NCI-H1417 (cell line): ENCODE measurements around the gene CLIP2.

Experiments used
- DNase-seq, 3 experiments: peaks; one replicate each; lab custom pipeline; 2025; lab: John Stamatoyannopoulos, UW

CLIP2 gene

GRCh38 chr7:74271742-74272141 is 17.5 kb upstream of the CLIP2 start:
- DNase-seq, result no peak

DNA sequence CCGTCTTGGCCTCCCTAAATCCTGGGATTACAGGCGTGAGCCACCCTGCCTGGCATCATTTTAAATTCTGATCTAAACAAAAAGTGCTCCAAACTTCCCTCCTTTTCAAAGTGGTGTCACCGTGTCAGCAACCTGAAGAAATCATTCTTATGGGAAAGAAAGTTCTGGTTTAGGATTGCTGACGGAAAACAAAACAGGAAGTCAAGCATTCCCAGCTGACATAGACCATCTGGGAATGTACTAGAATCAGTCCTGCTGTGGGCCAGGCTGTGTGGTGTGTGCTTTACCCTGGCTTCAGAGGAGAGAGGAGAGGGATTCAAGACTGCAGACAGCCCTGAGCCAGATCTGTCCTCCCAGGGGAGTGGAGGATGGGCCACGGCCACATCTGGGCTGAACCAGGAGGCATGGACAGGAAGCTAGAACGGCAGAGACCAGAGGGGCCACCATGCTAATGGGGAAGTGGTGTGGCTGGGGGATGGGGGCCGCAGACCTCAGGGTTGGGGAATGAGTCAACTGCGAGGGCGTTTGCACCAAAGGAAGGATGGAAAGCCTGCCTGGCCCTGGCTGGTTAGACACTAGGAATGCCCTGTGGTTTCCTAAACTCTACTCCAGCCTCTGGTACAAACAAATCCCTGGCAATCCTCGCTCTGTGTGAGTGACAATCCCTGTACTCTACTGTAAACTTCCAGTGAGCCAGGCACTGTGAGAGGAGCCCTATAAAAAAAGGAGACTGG is 16.7 kb upstream of the CLIP2 start:
- no peak for DNase-seq

GRCh38 chr7:74275401-74275881 is 13.8 kb upstream of the CLIP2 start:
- DNase-seq, result no peak

DNA sequence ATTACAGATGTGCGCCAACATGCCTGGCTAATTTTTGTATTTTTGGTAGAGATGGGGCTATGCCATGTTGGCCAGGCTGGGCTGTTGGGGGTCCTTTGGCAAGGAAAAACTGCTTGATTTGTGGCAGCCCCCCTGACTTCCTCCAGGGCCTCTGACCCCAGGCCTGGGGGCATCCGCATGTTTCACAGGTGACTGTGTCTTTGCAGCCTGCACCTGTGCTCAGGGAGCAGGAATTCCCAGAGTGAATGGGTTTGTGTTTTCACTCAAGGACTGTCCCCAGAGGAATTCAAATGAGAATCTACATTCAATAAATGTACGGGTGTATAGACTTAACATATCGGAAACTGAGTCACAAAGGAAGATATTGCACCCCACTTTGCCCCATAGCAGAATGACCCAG is 11.6 kb upstream of the CLIP2 start:
- no peak for DNase-seq

GRCh38 chr7:74280985-74281384 is 8.2 kb upstream of the CLIP2 start:
- DNase-seq, result no peak

GRCh38 chr7:74282748-74283459 is 6.3 kb upstream of the CLIP2 start:
- DNase-seq, result peak in 1 of 3 experiments; percentile 35

DNA sequence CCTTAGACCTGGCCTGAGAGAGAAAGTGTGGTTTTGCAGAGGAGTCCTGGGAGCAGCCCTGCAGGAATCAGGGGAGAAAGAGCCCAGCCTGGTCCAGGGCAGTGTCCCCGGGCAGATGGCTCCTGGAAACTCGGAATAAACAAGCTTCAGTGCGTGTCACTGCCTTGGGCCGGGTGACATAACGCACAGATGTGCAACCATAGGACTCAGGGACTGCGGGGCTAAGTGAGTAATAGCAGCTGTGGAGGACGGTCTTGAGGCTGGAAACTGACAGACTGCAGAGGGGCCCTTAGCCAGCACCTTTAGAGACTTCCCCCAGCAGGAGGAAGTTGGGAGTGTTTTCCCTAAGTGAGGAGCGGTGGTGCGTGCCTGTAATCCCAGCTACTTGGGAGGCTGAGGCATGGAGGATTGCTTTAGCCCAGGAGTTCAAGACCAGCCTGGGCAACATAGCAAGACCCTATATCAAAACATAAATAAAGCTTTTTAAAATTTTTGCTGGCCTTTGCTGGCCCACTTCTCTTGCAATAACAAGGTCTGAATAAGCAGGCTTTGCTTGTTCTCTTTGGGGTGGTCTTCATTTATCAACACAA is 5.3 kb upstream of the CLIP2 start:
- no peak for DNase-seq

- DNase-seq, result no peak
Measured at GRCh38 chr7:74284781-74285259, 4.4 kb upstream of the CLIP2 start.

DNA sequence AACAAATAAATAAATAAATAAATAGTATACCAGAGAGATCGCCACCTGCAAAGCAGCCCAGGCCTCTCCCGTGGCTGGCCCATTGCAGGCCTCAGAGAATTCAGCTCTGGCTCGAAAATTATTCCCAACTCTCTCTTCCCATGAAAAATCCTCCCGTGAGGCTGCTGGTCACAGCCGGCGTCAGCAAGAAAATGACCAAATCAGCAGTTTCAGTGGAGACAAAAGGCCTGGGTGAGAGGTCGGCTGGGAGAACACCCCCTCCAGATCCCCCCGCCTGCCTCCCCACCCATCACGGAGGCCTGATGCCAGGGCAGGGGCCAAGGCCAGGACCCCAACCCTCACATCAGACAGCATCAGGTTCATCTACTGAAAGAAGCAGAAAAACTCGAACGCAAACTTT is 3.1 kb upstream of the CLIP2 start:
- no peak for DNase-seq

GRCh38 chr7:74287303-74288033 is 1.7 kb upstream of the CLIP2 start:
- DNase-seq, result no peak

DNA sequence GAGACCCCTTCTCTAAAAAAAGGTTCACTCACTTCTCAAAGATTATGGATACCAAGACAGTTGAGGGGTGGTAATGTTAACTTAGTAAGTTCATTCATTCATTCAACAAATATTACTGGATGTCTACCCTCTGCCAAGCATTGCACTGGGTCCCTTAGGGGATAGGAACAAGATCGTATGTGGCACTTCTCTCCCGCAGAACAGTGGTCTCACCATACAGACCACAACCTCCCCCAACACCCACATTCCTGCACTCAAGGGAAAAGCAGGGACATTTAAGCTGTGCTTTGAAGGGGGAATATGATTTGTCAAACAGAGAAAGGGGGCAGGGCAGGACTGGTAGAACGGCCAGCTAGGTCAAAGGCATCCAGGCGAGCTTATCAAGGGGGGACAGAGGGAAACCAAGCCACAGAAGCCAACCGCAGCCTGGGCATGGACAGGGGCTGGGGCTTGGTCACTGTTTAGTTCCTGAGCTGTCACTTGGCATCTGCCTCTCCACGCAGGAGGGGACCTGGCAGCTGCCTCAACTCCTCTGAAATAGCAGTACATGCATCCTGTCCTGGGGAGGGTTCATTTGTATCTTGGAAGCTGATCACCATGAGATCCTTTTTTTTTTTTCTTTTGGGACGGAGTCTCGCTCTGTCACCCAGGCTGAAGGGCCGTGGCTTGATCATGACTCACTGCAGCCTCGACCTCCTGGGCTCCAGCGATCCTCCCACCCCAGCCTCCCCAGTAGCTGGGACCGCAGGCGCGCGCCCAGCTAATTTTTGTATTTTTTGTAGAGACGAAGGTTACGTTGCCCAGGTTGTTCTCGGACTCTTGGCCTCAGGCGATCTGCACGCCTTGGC is 949 bp upstream of the CLIP2 start:
- no peak for DNase-seq

- peak; percentile 36 to 76 (median 66) for DNase-seq
Measured at GRCh38 chr7:74289659-74290552, 699 bp downstream of the CLIP2 start.

GRCh38 chr7:74290553-74290950 is 1.3 kb downstream of the CLIP2 start:
- DNase-seq, result peak; percentile 23 to 76 (median 69)

DNA sequence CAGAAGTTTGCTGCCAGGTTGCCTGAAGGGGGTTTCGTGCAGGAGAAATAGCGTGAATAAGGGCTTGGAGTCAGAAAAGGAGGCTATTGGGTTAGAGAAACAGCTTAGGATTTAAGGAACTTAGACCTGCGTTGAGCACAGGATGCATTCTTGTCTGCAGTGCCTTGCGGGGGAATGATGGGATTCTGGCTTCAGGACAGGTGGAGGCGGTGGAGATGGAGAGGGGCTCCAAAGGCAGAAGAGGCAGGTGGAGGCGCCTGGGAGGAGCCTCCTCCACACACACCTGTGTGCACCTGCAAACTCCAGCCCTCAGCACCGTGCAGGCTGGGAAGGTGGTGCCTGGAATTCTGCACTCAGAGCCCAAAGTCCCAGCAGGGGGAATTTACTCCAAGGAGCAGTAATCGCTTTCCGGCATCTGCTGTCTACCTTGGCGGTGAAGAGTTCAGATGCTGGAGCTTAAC is 1.8 kb downstream of the CLIP2 start:
- DNase-seq, result peak; percentile 56 to 71 (median 71)

DNA sequence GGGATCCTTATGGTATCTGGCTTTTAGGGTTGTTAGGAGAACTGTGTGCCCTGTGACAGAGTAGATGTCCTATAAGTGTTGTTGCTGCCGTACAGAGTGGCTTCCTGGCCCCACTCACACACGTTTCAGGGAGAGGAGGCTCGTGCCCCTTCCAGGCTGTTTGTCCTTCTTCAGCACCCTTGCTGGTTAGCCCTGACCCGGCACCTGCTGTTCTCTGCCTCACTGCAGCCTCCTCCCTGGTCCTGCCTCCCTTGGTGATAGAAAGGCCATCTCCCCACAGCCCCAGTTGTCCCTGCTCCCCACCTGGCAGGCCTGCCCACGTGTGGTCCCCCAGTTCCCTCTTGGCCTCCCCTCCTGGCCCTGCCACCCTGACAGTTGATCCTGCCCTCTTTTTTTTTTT is 2.3 kb downstream of the CLIP2 start:
- DNase-seq, result no peak

DNA sequence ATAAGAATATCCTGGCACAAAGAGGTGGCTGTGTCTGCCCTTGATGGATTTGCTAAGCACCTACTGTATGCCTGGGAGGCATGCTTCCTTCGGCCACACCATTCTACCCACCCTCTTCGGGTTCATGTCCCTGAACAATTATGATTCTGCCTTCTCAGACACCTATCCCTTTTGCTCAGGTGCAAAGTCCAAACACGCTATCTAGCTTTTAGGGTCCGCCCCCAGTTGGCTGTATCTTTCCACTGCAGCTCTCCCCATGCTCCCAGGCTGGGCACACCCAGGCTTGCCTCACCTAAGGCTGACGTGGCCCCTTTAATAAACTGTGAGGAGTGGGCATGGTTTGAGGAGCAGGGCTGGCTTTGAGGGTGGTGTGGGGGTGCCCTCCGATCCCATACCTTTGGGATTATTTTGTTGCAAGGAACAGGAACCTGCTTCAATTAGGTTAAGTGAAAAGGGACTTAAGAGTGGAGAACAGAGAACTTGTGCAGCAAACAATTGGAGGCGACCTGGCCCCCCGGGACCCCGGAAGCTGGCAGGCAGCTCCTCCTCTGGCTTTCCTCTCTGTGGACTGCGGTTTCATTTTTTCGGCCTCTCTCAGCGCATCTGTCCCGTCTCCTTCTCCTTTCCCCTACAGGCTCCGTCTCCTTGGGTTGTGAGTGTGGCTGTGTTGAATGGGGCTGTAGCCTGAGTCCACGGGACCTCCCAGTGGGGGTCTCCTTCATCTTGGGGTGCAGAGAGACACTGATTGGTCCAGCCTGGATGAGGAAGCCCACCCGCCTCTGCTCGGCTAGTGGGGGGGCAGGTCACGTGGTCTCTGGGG is 3.8 kb downstream of the CLIP2 start:
- DNase-seq, result no peak

DNA sequence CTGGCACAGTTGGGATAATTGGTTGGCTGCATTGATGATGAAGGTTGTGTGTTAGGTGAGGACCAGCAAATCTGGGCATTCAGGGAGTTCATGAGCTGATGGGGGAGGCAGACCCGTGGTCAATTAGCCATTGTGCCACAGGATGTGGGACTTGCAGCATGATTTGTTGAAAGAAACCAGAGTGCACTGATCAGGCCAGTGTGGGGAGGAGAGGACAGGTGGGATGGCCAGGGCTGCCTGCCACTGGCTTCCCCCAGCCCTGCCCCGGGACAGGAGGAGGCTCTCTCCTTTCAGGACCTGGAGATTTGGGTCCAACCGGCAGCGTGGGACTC is 4.3 kb downstream of the CLIP2 start:
- DNase-seq, result no peak

DNA sequence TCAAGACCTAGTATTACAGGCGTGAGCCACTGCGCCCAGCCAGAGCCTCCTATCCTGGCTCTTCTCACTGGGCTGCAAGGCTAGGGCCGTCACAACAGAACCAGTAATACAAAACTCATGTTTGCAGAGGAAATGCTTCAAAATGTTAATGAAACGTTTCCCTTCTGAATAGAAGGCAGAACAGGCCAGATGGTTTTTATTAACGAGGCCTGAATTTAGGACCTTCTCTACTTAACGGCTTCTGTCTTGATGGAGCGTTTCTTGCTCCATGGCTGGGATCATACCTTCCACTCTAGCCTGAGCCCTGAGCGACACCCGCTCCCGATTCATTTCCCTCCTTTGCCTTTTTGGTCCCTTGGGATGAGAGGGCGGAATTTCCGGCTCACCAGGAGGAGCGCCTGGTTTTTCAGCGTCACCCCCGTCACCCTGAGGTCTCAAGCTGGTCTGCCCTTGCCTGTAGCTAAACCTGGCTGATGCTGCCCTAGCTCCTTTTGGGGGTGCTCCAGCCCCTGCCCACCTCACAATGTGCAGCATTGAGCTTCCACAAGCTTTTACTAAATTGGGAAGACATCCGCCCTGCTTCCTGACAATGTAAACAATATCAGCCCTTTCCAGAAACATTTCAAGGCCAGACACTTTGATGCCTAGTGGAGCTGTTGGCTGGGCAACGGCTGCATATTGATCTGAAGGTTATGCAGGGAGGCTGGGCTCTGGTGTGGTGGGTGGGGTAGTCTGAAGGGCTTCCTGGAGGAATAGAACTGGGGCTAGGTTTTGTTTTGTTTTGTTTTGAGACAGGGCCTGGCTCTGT is 5.2 kb downstream of the CLIP2 start:
- DNase-seq, result no peak
